ENCODE data around the gene CDH3. TPM values are rescaled to one million over a fixed set of nuclear protein-coding genes. Genes with fewer than 3 reads are reported as not detected.

CDH3 gene
- total and polyA plus RNA-seq, 2 experiments from 2014 or later, result 78.0 to 210 TPM

GRCh38 chr16:68642047-68642435, 3.1 kb upstream of the CDH3 start:
- peak overlapping the region; percentile 66 for H3K4me3 Mint-ChIP-seq
- DNase-seq (ENCODE audit: low spot score) (no peak), ATAC-seq (no peak)
- no peak overlapping the region for H3K27ac ChIP-seq (ENCODE audit: low read depth)
- H3K4me3 ChIP-seq, result peak overlapping the region; percentile 98
- peaks cover 5% of the 10 kb centered on the region; the same call in 1 of the 2 replicates for H4K20me1 ChIP-seq (replicated peaks; ENCODE audit: insufficient read depth)
- peak overlapping the region; percentile 97 for H3K4me2 ChIP-seq
- no peaks in the 10 kb centered on the region for H3K9me2 ChIP-seq (ENCODE audit: insufficient read depth)
- peaks cover 10% of the 10 kb centered on the region for H3K79me2 ChIP-seq (replicated peaks; ENCODE audit: insufficient read depth)
- H3K27ac Mint-ChIP-seq, result no peak overlapping the region
- peaks cover 29% of the 10 kb centered on the region for H3K4me1 Mint-ChIP-seq
- no peak overlapping the region for H2AFZ ChIP-seq
- H3K4me1 ChIP-seq (ENCODE audit: insufficient read depth), result peaks cover 24% of the 10 kb centered on the region
- no peaks in the 10 kb centered on the region for H3K36me3 ChIP-seq (ENCODE audit: insufficient read depth)
- H3K9me3 Mint-ChIP-seq, result peaks cover 2% of the 10 kb centered on the region; the same call in 2 of the 3 replicates
- no peaks in the 10 kb centered on the region; the same call in 2 of the 3 replicates for H3K36me3 Mint-ChIP-seq (ENCODE audit: low read depth)
- TF ChIP-seq NANOG (IDR thresholded peaks at IDR 0.05; ENCODE audit: borderline replicate concordance) (no peak), EZH2phosphoT487 (IDR thresholded peaks at IDR 0.05; ENCODE audit: unreplicated experiment) (no peak), CREB1 (CRISPR knock-in tag; IDR thresholded peaks at IDR 0.05; ENCODE audit: low read depth) (no peak), POLR2AphosphoS5 (IDR thresholded peaks at IDR 0.05; ENCODE audit: low read depth) (no peak), ZNF462 (CRISPR knock-in tag; IDR thresholded peaks at IDR 0.05) (no peak), ZNF114 (CRISPR knock-in tag; IDR thresholded peaks at IDR 0.05) (no peak), ZNF331 (CRISPR knock-in tag; IDR thresholded peaks at IDR 0.05; ENCODE audit: low read depth) (no peak), EZH2 (IDR thresholded peaks at IDR 0.05; ENCODE audit: low read depth, unreplicated experiment) (no peak)
- TF ChIP-seq, protein P1, sequence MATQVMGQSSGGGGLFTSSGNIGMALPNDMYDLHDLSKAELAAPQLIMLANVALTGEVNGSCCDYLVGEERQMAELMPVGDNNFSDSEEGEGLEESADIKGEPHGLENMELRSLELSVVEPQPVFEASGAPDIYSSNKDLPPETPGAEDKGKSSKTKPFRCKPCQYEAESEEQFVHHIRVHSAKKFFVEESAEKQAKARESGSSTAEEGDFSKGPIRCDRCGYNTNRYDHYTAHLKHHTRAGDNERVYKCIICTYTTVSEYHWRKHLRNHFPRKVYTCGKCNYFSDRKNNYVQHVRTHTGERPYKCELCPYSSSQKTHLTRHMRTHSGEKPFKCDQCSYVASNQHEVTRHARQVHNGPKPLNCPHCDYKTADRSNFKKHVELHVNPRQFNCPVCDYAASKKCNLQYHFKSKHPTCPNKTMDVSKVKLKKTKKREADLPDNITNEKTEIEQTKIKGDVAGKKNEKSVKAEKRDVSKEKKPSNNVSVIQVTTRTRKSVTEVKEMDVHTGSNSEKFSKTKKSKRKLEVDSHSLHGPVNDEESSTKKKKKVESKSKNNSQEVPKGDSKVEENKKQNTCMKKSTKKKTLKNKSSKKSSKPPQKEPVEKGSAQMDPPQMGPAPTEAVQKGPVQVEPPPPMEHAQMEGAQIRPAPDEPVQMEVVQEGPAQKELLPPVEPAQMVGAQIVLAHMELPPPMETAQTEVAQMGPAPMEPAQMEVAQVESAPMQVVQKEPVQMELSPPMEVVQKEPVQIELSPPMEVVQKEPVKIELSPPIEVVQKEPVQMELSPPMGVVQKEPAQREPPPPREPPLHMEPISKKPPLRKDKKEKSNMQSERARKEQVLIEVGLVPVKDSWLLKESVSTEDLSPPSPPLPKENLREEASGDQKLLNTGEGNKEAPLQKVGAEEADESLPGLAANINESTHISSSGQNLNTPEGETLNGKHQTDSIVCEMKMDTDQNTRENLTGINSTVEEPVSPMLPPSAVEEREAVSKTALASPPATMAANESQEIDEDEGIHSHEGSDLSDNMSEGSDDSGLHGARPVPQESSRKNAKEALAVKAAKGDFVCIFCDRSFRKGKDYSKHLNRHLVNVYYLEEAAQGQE (IDR thresholded peaks at IDR 0.05; ENCODE audit: unreplicated experiment), result no peak
- TF ChIP-seq, protein P2, sequence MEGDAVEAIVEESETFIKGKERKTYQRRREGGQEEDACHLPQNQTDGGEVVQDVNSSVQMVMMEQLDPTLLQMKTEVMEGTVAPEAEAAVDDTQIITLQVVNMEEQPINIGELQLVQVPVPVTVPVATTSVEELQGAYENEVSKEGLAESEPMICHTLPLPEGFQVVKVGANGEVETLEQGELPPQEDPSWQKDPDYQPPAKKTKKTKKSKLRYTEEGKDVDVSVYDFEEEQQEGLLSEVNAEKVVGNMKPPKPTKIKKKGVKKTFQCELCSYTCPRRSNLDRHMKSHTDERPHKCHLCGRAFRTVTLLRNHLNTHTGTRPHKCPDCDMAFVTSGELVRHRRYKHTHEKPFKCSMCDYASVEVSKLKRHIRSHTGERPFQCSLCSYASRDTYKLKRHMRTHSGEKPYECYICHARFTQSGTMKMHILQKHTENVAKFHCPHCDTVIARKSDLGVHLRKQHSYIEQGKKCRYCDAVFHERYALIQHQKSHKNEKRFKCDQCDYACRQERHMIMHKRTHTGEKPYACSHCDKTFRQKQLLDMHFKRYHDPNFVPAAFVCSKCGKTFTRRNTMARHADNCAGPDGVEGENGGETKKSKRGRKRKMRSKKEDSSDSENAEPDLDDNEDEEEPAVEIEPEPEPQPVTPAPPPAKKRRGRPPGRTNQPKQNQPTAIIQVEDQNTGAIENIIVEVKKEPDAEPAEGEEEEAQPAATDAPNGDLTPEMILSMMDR (conservative IDR thresholded peaks at IDR 0.05; ENCODE audit: low read depth in 2 of 2), result no peak
- H3K27me3 ChIP-seq (ENCODE audit: insufficient read depth), result peaks cover 15% of the 10 kb centered on the region
- peaks cover 12% of the 10 kb centered on the region; the same call in 1 of the 2 replicates for H3F3A ChIP-seq (replicated peaks; ENCODE audit: low read depth)
- H3K27me3 Mint-ChIP-seq (ENCODE audit: insufficient read depth, low read depth, poor library complexity), result peaks cover 26% of the 10 kb centered on the region

Data from GM23338 (cell line).